IMR-90 (cell line): ENCODE results near the gene NRAS.

ENCODE experiments used
- CHD1 ChIP-seq: IDR thresholded peaks from 2 replicates; pipeline ENCODE4 v1.6.1; 2012; ENCODE audit warnings: low read depth, low read length, improper control_type of control experiment
- CTCF ChIP-seq: conservative IDR thresholded peaks from 2 replicates; pipeline ENCODE4 v1.5.1; 2012; ENCODE audit warnings: mild to moderate bottlenecking, low read depth, low read length, improper control_type of control experiment
- MAFK ChIP-seq: IDR thresholded peaks from 2 replicates; pipeline ENCODE4 v1.6.1; 2012; ENCODE audit warnings: low read depth, low read length, improper control_type of control experiment
- MXI1 ChIP-seq: IDR thresholded peaks from 2 replicates; pipeline ENCODE4 v1.6.1; 2012; ENCODE audit warnings: low read depth, mild to moderate bottlenecking, low read length, moderate library complexity, borderline replicate concordance
- POLR2A ChIP-seq: IDR thresholded peaks from 2 replicates; pipeline ENCODE4 v1.6.1; 2012; ENCODE audit warnings: mild to moderate bottlenecking, low read depth, low read length
- RCOR1 ChIP-seq: IDR thresholded peaks from 2 replicates; pipeline ENCODE4 v1.6.1; 2012; ENCODE audit warnings: mild to moderate bottlenecking, low read length, improper control_type of control experiment; ENCODE audit not compliant: insufficient replicate concordance
- TF ChIP-seq, protein P1 (sequence below): fragments of 150-350 bp; IDR thresholded peaks from 2 replicates; pipeline ENCODE4 v1.6.1; 2016; ENCODE audit warnings: low read depth, mild to moderate bottlenecking, low read length, moderate library complexity, borderline replicate concordance

- no peak for TF ChIP-seq CTCF
- TF ChIP-seq CHD1: no peak
- TF ChIP-seq POLR2A: no peak
- TF ChIP-seq RCOR1: no peak
- no peak for TF ChIP-seq MXI1
- TF ChIP-seq, protein P1, sequence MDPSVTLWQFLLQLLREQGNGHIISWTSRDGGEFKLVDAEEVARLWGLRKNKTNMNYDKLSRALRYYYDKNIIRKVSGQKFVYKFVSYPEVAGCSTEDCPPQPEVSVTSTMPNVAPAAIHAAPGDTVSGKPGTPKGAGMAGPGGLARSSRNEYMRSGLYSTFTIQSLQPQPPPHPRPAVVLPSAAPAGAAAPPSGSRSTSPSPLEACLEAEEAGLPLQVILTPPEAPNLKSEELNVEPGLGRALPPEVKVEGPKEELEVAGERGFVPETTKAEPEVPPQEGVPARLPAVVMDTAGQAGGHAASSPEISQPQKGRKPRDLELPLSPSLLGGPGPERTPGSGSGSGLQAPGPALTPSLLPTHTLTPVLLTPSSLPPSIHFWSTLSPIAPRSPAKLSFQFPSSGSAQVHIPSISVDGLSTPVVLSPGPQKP: no peak
- TF ChIP-seq MAFK: no peak
Measured at GRCh38 chr1:114729782-114730181, 13.2 kb upstream of the NRAS start.
